Smooth muscle cell (in vitro differentiated cells): ENCODE data around the gene CPED1. TPM values are rescaled to one million over a fixed set of nuclear protein-coding genes. Genes with fewer than 3 reads are reported as not detected.
"Not testable (repeated sequence)": the region's sequence is repeated elsewhere in the genome, so short reads cannot be mapped to it uniquely, and the experiment has no call there.

Experiments used
- DNase-seq: peaks from one replicate; lab custom pipeline; 2025; ENCODE audit not compliant: unreplicated experiment; lab: John Stamatoyannopoulos, UW
- H2AFZ ChIP-seq: fragments of 200-600 bp; sonication (generic); 2 replicates; pipeline ENCODE4 v1.6.0; 2016; ENCODE audit warnings: antibody characterized with exemption, low read depth, mild to moderate bottlenecking
- H3F3A ChIP-seq: fragments of 200-600 bp; sonication (generic); 2 replicates; pipeline ENCODE4 v1.6.0; 2017; ENCODE audit warnings: antibody characterized with exemption, low read depth
- H3K27ac ChIP-seq: fragments of 200-600 bp; sonication (generic); 2 replicates; pipeline ENCODE4 v1.5.1; 2016; ENCODE audit warnings: low read depth, mild to moderate bottlenecking
- H3K27me3 ChIP-seq: fragments of 200-600 bp; sonication (generic); 2 replicates; pipeline ENCODE4 v1.6.1; 2016; ENCODE audit warnings: low read depth, mild to moderate bottlenecking
- H3K36me3 ChIP-seq: fragments of 200-600 bp; sonication (generic); 2 replicates; pipeline ENCODE4 v1.5.1; 2016; ENCODE audit warnings: low read depth
- H3K4me1 ChIP-seq: fragments of 200-600 bp; sonication (generic); 2 replicates; pipeline ENCODE4 v1.5.1; 2016; ENCODE audit warnings: low read depth
- H3K4me2 ChIP-seq: fragments of 200-600 bp; sonication (generic); 2 replicates; pipeline ENCODE4 v1.6.0; 2016; ENCODE audit warnings: mild to moderate bottlenecking
- H3K4me3 ChIP-seq: fragments of 200-600 bp; sonication (generic); 2 replicates; pipeline ENCODE4 v1.5.1; 2016; ENCODE audit warnings: mild to moderate bottlenecking
- H3K79me2 ChIP-seq: fragments of 200-600 bp; sonication (generic); 2 replicates; pipeline ENCODE4 v1.6.0; 2016; ENCODE audit warnings: low read depth, mild to moderate bottlenecking
- H3K9ac ChIP-seq: fragments of 200-600 bp; sonication (generic); 2 replicates; pipeline ENCODE4 v1.6.0; 2016; ENCODE audit warnings: low read depth
- H3K9me3 ChIP-seq: fragments of 200-600 bp; sonication (generic); replicated peaks from 2 replicates; pipeline ENCODE4 v1.5.1; 2016; ENCODE audit warnings: low read depth
- H4K20me1 ChIP-seq: fragments of 200-600 bp; sonication (generic); 2 replicates; pipeline ENCODE4 v1.6.0; 2016; ENCODE audit warnings: low read depth
- WGBS: methylation state at CpG from one replicate; pipeline ENCODE4 v1.1.7; 2016; ENCODE audit warnings: low lambda C conversion rate; 5-methylcytosine and 5-hydroxymethylcytosine counted together
- polyA plus RNA-seq: library from polyadenylated mRNA; unstranded; fragments of >200 nt; fragmentation: Nextera tagmentation; extraction: Ambion mirVana; gene quantifications from 2 replicates; pipeline ENCODE4 v1.2.1, GENCODE V29; 2016
- total RNA-seq: library from RNA; depleted of rRNA; stranded (reverse); fragments of >200 nt; gene quantifications from 2 replicates; pipeline ENCODE4 v1.2.3, GENCODE V29; 2014
- TF ChIP-seq, protein P1 (sequence below): fragments of 200-600 bp; sonication (generic); IDR thresholded peaks from 2 replicates; pipeline ENCODE4 v1.5.1; 2017; ENCODE audit warnings: borderline replicate concordance, mild to moderate bottlenecking, antibody characterized with exemption; ENCODE audit not compliant: insufficient read depth, poor library complexity, severe bottlenecking

CPED1 gene
- total and polyA plus RNA-seq, 2 experiments from 2014 or later: 9.5 to 12.9 TPM

DNA sequence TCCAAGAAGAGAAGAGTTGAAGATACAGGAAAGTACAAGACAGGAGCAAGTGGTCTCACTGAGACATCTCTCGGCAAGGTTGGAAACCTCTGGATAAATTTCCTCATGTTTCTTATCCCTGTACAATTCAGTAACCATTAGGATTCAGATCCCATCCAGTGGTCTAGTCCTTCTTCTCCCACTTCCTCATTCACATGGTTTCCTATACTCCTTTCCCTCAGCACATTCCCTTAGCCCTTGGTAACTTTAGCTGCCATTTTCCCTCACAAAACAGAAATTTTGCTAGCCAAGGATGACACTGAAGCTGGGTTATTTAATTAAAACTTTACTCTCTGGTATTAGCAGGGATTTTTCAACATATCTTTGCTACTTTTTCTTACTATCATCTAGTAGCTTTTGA is 82.6 kb downstream of the CPED1 start:
- H3K9ac ChIP-seq: no peak overlapping the region
- no peak overlapping the region for H3K27ac ChIP-seq
- no peak overlapping the region for H2AFZ ChIP-seq
- no peaks in the 10 kb centered on the region for H3K4me1 ChIP-seq
- no peak overlapping the region for H3K4me2 ChIP-seq
- no peaks in the 10 kb centered on the region for H3K9me3 ChIP-seq
- WGBS: 95% methylated on average over 1 of the region's 1 CpG
- TF ChIP-seq, protein P1, sequence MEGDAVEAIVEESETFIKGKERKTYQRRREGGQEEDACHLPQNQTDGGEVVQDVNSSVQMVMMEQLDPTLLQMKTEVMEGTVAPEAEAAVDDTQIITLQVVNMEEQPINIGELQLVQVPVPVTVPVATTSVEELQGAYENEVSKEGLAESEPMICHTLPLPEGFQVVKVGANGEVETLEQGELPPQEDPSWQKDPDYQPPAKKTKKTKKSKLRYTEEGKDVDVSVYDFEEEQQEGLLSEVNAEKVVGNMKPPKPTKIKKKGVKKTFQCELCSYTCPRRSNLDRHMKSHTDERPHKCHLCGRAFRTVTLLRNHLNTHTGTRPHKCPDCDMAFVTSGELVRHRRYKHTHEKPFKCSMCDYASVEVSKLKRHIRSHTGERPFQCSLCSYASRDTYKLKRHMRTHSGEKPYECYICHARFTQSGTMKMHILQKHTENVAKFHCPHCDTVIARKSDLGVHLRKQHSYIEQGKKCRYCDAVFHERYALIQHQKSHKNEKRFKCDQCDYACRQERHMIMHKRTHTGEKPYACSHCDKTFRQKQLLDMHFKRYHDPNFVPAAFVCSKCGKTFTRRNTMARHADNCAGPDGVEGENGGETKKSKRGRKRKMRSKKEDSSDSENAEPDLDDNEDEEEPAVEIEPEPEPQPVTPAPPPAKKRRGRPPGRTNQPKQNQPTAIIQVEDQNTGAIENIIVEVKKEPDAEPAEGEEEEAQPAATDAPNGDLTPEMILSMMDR: no peak
- H3K4me3 ChIP-seq: no peak overlapping the region
- no peaks in the 10 kb centered on the region for H3K36me3 ChIP-seq
- no peaks in the 10 kb centered on the region for H3F3A ChIP-seq
- H3K27me3 ChIP-seq: no peaks in the 10 kb centered on the region
- no peaks in the 10 kb centered on the region for H4K20me1 ChIP-seq
- H3K79me2 ChIP-seq: no peaks in the 10 kb centered on the region
- no peak for DNase-seq

- Histone ChIP-seq H3K4me3 (no peak overlapping the region), H3K9me3 (no peaks in the 10 kb centered on the region), H2AFZ (no peak overlapping the region), H3K4me1 (no peaks in the 10 kb centered on the region), H3K27ac (no peak overlapping the region), H3K27me3 (no peaks in the 10 kb centered on the region), H4K20me1 (no peaks in the 10 kb centered on the region), H3K36me3 (no peaks in the 10 kb centered on the region), H3K9ac (no peak overlapping the region), H3F3A (no peaks in the 10 kb centered on the region), H3K4me2 (no peak overlapping the region), H3K79me2 (no peaks in the 10 kb centered on the region)
- TF ChIP-seq, protein P1: no peak
- no peak for DNase-seq
- 71% methylated on average over 2 of the region's 2 CpGs for WGBS
Observed at GRCh38 chr7:121071662-121072061, 83.2 kb downstream of the CPED1 start.

DNA sequence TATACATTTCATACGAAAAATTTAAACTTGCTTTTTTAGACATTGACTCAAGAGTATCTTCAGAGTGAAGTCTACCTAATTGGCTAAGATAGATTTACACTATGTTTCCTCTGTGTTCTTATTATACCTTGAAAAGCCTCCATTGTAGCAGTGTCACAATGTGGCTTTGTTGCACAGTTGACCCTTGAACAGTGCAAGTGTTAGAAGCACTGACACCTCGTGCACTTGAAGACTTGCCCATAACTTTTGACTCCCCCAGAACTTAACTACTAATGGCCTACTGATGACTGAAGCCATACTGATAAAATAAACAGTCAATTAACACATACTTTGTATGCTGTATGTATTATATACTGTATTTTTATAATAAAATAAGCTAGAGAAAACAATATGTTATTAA is 84.3 kb downstream of the CPED1 start:
- no peaks in the 10 kb centered on the region for H3K36me3 ChIP-seq
- no peaks in the 10 kb centered on the region for H4K20me1 ChIP-seq
- no peaks in the 10 kb centered on the region for H3K4me1 ChIP-seq
- H3K79me2 ChIP-seq: no peaks in the 10 kb centered on the region
- no peak overlapping the region for H3K27ac ChIP-seq
- 89% methylated on average over 2 of the region's 2 CpGs for WGBS
- no peaks in the 10 kb centered on the region for H3F3A ChIP-seq
- H3K4me3 ChIP-seq: no peak overlapping the region
- no peaks in the 10 kb centered on the region for H3K9me3 ChIP-seq
- no peak overlapping the region for H3K4me2 ChIP-seq
- no peaks in the 10 kb centered on the region for H3K27me3 ChIP-seq
- TF ChIP-seq, protein P1: no peak
- DNase-seq: no peak
- no peak overlapping the region for H3K9ac ChIP-seq
- H2AFZ ChIP-seq: no peak overlapping the region

DNA sequence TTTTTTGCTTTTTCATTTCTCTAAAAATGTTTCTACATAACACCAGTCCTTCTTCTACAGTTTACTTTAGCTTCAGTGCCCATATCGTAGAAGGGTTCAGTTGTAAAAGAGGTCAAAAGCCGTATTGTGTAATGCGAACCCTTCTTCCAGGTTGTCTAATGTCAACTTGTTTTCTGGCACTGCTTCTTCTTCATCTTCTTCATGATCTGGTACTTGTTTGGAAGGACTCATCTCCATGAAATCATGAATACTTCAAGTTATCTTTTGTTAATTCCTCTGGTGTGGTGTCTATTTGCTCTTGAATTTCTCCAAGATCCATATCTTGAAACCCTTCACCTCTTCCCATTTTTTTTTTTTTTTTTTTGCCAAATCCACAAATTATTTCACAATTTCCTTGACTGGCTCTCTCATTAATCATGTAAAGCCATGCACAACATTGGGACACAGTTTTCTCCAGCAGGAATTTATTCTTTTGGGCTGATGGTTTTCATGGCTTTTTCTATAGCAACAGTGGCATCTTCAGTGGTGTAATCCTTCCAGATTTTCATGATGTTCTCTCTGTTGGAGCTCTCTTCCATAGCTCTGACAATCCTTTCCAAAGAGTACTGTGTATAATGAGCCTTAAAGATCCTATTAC is 85.1 kb downstream of the CPED1 start:
- Histone ChIP-seq H3F3A (no peaks in the 10 kb centered on the region), H3K4me1 (no peaks in the 10 kb centered on the region), H4K20me1 (no peaks in the 10 kb centered on the region), H3K4me2 (no peak overlapping the region), H3K9ac (no peak overlapping the region), H2AFZ (no peak overlapping the region), H3K9me3 (no peaks in the 10 kb centered on the region), H3K27me3 (no peaks in the 10 kb centered on the region), H3K36me3 (no peaks in the 10 kb centered on the region), H3K27ac (no peak overlapping the region), H3K79me2 (no peaks in the 10 kb centered on the region), H3K4me3 (no peak overlapping the region)
- 93% methylated on average over 3 of the region's 3 CpGs for WGBS
- TF ChIP-seq, protein P1: no peak
- DNase-seq: no peak

DNA sequence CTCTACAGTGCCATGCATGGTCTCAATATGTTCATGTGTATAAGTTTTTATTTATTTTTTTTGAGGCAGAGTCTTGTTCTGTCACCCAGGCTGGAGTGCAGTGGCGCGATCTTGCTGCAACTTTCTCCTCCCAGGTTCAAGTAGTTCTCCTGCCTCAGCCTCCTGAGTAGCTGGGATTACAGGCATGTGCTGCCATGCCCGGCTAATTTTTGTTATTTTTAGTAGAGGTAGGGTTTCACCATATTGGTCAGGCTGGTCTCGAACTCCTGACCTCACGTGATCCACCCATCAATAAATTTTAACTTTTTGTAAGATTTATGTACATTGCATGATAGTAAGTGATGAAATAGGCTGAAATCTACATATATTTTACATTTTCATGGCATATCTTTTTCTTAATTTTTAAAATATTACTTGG is 86.9 kb downstream of the CPED1 start:
- H3K9ac ChIP-seq, H3F3A ChIP-seq, H3K27ac ChIP-seq, H3K36me3 ChIP-seq, H3K4me2 ChIP-seq, H4K20me1 ChIP-seq, H3K79me2 ChIP-seq, H2AFZ ChIP-seq, DNase-seq, H3K27me3 ChIP-seq, H3K9me3 ChIP-seq, H3K4me3 ChIP-seq, H3K4me1 ChIP-seq: not testable (repeated sequence)
- 90% methylated on average over 5 of the region's 5 CpGs for WGBS
